SIG-M5 (cell line): ENCODE results near the gene CIRBP.
"Not testable (repeated sequence)": the region's sequence is repeated elsewhere in the genome, so short reads cannot be mapped to it uniquely, and the experiment has no call there.

Source experiments
- DNase-seq: peaks from one replicate; lab custom pipeline; 2025; lab: John Stamatoyannopoulos, UW

Gene CIRBP

GRCh38 chr19:1244693-1245451 is 24.3 kb upstream of the CIRBP start:
- DNase-seq, result no peak

GRCh38 chr19:1245494-1246264 is 23.5 kb upstream of the CIRBP start:
- no peak for DNase-seq

GRCh38 chr19:1246265-1247087 is 22.7 kb upstream of the CIRBP start:
- not testable (repeated sequence) for DNase-seq

DNA sequence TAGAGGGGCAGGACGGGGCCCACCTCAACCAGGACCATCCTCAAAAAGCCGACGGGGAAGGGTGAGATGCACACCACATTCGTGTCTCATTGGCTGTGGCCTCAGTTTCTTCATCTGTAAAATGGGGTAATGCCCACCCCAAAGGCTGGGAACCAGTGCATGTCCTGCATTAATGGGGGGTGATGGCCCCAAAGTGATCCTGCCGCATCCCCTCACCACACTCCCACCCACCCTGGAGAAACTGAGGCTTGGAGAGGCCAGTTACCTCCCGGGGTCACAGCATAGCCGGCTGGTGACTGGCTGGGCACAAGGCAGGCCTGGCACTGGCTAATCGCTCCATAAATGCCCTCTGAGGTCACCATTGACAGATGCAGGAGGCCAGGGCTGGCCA is 21.4 kb upstream of the CIRBP start:
- DNase-seq, result no peak

- DNase-seq, result no peak
Observed at GRCh38 chr19:1248139-1248785, 20.9 kb upstream of the CIRBP start, which contains the start of gene MIDN. Gene MIDN (plus strand): TSS chr19:1248583. CDS start chr19:1250297, 1,714 bp downstream.

DNA sequence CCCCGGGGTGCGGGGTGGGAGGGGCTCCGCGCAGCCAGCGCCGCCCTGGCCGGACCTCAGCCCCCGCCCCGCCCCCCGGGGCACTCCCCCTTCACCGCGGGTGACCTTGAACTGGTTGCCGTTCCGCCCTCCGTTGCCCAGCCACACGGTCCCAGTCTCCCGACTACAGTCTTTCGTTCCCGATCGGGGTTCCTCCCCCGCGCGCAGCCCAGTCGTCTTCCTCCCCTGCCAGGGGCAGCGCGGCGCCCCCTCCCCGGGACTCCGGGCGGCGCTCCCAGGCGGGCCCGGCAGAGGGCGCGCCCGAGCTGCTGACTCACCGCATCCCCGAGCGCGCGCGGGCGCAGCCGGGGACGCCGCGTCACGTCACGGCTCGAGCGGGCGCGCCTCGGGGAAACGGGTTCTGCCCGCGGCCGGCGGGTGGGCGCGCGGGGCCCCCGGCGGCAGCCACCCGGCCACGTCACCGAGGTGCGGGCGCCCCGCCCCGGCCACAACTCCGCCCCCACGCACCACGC is 20.3 kb upstream of the CIRBP start:
- no peak for DNase-seq

DNA sequence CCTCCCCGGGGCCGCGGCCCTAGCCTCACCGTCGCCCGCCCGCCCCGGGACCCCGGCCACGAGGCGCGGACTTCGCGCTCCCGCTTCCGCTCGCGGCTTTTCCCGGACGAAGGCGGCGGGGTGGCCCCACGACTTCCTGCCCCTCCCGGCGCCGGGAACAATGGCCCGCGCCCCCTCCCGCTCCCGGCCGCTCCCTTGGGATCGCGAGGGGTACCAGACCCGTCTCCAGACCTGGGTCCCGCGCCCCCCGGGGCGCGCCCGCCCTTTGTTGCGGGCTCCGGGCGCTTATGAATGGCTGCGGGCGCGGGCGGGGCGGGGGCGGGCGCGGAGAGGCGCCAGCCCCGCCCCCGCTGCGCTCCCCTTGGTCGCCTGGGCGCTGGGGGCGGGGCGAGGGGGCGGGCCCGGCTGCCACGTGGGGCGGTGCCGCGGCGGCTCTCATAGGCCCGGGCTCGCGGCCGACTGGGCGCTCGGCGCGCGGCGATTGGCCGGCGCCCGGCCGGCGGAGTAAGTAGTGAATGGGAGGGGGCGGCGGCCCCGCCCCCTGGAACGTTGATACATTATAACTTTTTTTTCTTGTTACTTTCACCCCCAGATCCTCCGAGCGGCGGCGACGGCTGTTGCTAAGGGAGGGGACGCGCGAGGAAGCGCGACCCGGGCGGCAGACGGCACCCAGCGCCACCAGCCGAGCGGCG is 19.7 kb upstream of the CIRBP start:
- DNase-seq, result peak; percentile 70

- DNase-seq, result no peak
Observed at GRCh38 chr19:1249990-1250436, 19.1 kb upstream of the CIRBP start.

DNA sequence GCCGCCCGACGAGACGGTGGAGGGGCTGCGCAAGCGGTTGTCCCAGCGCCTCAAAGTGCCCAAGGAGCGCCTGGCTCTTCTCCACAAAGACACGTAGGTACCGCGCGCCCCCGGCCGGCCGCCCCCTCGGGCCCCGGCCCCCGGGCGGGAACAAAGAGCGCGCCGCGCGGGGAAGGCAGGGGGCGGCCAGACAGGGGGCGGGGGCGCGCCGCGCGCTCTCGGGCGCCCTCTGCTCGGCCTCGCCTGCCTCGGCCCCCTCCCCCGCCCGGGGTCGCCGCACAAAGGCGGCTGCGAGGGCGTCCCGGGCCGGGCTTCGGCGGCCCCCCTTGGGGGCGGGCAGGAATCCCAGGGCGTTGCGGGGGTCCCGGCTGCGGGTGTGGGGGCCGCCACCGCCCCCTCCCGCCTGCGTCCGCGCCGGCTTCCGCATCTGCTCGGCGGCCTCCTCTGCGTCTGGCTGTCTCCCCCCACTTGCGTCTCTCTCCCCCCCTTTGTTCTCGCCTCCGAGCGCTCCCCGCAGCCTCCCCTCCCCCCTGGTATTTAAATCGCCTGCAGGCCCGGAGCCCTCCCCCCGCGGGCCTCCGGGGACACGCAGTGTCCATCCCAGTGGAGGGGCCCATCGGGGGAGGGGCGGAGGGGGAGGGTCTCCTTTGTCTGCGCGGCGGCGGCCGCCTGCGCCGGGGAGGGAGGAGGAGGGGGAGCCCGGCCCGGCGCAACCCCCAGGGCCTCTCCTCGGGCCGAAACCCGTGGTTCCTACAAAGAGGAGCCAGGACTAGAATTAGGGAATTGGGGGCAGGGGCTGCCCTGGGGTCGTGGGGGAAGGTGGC is 18.5 kb upstream of the CIRBP start:
- no peak for DNase-seq

DNA sequence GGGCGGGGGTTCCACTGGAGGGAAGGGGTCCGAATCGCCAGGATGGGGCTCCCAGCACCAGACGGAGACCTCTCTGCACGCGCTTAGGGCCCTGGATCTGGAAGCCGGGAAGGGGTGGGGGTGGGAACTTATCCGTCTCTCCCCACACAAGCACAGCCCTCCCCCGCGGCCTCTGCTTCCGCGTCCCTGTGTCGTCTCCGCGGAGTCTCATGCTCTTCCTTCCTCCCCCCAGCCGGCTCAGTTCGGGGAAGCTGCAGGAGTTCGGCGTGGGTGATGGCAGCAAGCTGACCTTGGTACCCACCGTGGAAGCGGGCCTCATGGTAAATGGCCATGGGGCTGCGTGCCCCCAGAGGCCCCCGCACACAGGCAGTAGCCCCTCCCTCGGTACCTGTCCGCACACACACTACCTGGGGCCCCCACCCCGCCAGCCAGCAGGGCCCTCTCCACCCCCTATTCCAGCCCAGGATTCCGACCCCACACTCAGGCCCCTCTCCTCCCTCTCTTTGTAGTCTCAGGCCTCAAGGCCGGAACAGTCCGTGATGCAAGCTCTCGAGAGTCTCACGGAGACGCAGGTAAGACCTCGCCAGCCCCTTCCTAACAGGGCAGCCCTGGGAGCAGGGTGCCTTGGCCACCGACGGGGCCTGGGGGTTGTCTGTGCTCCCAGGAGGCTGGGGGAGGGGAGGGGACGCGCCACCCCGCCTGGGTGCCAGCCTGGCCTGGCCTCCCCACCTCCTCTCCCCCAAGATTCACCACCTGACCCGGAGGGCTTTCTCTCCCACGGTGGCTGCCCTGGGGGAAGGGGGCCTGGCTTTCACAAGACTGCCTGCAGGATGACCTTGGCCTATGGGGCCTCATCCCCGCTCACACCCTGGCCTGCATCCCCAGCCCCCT is 17.6 kb upstream of the CIRBP start:
- no peak for DNase-seq

DNA sequence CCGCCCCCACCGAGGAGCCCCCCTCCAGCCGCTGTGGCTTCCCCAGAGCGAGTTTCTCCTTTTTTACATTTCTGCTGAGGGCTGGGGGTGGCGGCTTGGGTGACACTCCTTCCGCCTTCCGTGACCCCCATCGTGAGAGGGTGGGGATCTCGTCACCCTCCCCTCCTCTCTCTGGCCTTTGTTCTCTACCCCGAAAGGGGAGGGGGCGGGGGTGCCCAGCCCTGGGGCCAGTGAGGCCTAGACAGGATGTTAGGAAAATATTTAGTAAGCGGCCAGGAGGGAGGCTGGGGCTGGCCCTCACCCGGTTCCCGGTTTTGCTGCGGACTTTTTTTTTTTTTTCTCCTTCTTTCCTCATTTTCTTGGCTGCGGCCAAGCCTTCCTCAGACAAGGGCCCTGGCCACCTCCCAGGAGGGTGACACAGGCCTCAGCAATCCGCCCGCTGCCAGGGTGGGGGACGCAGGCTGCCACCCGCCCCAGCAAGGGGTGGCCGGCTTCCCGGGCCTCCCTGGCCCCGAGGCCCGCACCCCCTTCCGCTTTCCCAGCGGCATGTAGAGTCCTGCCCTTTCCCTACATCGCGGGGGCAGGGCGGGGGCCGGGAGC is 16.8 kb upstream of the CIRBP start:
- no peak for DNase-seq

- peak; percentile 89 for DNase-seq
Observed at GRCh38 chr19:1252821-1253513, 16.2 kb upstream of the CIRBP start.

- no peak for DNase-seq
Observed at GRCh38 chr19:1253514-1254080, 15.5 kb upstream of the CIRBP start.

DNA sequence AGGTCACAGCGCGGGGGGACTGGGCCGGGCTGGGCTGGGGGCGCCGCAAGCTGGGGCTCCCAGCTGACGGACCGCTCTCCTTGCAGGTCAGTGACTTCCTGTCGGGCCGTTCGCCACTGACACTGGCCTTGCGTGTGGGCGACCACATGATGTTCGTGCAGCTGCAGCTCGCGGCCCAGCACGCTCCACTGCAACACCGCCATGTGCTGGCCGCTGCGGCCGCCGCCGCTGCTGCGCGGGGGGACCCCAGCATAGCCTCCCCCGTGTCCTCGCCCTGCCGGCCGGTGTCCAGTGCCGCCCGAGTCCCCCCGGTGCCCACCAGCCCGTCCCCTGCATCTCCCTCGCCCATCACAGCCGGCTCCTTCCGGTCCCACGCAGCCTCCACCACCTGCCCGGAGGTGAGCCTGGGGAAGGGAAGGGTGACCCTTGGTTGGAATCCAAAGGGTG is 15.0 kb upstream of the CIRBP start:
- no peak for DNase-seq

- no peak for DNase-seq
Observed at GRCh38 chr19:1254530-1255185, 14.5 kb upstream of the CIRBP start.

- no peak for DNase-seq
Observed at GRCh38 chr19:1255186-1256161, 13.7 kb upstream of the CIRBP start.
